GM19043 (cell line): Measurements from ENCODE around the gene RAB8B.
A peak's percentile ranks its signal among the peaks of the same experiment; 100 is the strongest.

ENCODE experiments used
- ATAC-seq: cut with Tn5 transposase; IDR thresholded peaks from one replicate; pipeline ENCODE4 v1.9.1; 2021; ENCODE audit warnings: low read depth; ENCODE audit not compliant: unreplicated experiment

RAB8B gene

GRCh38 chr15:63181648-63182047, 7.8 kb upstream of the RAB8B start:
- no peak for ATAC-seq

- no peak for ATAC-seq
Measured at GRCh38 chr15:63185206-63185605, 4.2 kb upstream of the RAB8B start.

- no peak for ATAC-seq
Measured at GRCh38 chr15:63186065-63186464, 3.3 kb upstream of the RAB8B start.

GRCh38 chr15:63187589-63188226, 1.7 kb upstream of the RAB8B start:
- no peak for ATAC-seq

GRCh38 chr15:63188247-63188925, 1.0 kb upstream of the RAB8B start:
- no peak for ATAC-seq

GRCh38 chr15:63189941-63190768, 749 bp downstream of the RAB8B start:
- no peak for ATAC-seq

GRCh38 chr15:63190769-63191649, 1.6 kb downstream of the RAB8B start:
- no peak for ATAC-seq

- ATAC-seq: peak; percentile 42
Measured at GRCh38 chr15:63191895-63192618, 2.7 kb downstream of the RAB8B start.

GRCh38 chr15:63192619-63193206, 3.3 kb downstream of the RAB8B start:
- ATAC-seq: no peak

GRCh38 chr15:63194302-63194701, 4.9 kb downstream of the RAB8B start:
- ATAC-seq: no peak

- ATAC-seq: no peak
Measured at GRCh38 chr15:63194880-63195568, 5.6 kb downstream of the RAB8B start.

- no peak for ATAC-seq
Measured at GRCh38 chr15:63195569-63196015, 6.2 kb downstream of the RAB8B start.

GRCh38 chr15:63196842-63197241, 7.4 kb downstream of the RAB8B start:
- no peak for ATAC-seq

GRCh38 chr15:63197626-63198025, 8.2 kb downstream of the RAB8B start:
- no peak for ATAC-seq

GRCh38 chr15:63198371-63199250, 9.2 kb downstream of the RAB8B start:
- no peak for ATAC-seq

- no peak for ATAC-seq
Measured at GRCh38 chr15:63200464-63201249, 11.3 kb downstream of the RAB8B start.

- ATAC-seq: no peak
Measured at GRCh38 chr15:63202861-63203260, 13.5 kb downstream of the RAB8B start.
